Inflammatory macrophage (primary cell): ENCODE data around the gene TMEM30A.
A peak's percentile ranks its signal among the peaks of the same experiment; 100 is the strongest.

Experiments used
- DNase-seq, 2 donors: peaks; one replicate each; pipeline ENCODE4 v3.0.0-alpha.2; 2020 to 2022
- total RNA-seq, 18 experiments: gene quantifications; one replicate each; lab custom pipeline; 2026; ENCODE audit warnings: mixed read lengths in 6 of 18, inconsistent platforms in 2 of 18; lab: John Stamatoyannopoulos, UW

The TMEM30A gene
- total RNA-seq, result 214 to 555 (median 407) reads per million in 18 experiments

GRCh38 chr6:75284632-75285282 lies at the start of gene TMEM30A:
Gene TMEM30A (minus strand): TSS chr6:75284792. CDS start chr6:75284638, 154 bp downstream.
- DNase-seq, result peak; percentile 98 to 99

- no peak for DNase-seq
Observed at GRCh38 chr6:75333676-75334200, 49.1 kb upstream of the TMEM30A start.

DNA sequence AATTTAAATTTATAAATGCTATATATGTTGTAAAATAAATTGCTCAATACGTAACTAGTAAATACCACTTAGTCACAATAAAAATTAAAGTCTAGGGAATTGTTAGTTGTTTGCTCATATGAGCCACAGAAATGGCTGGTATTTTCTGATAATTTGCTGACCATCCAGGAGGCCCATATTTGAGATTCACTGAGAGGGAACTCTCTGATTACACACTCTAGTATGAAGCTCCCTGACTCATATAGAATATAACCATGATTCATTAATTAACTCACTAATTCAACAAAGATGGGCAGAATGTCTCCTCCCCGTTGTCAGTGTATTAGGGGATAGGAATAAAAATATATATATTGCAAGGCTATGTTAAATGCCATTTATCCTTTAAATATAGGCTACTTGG lies 46.6 kb upstream of the TMEM30A start:
- no peak for DNase-seq

DNA sequence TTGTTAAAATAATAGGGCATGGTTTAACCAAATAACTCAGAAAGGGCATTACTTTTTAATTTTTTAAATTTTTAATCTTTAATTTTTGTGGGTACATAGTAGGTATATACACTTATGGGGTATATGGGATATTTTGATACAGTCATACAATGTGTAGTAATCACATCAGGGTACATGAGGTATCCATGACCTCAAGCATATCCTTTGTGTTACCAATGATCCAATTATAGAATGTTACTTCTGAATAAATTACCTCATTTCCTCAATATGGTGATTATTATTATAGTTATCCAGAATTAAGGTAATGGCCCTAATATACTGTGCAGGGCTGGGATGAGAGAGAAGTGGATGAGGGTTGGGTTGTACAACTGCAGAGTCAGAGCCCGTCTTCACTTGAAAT lies 45.1 kb upstream of the TMEM30A start:
- no peak for DNase-seq

GRCh38 chr6:75327807-75328206 lies 43.2 kb upstream of the TMEM30A start:
- DNase-seq, result no peak

- no peak for DNase-seq
Observed at GRCh38 chr6:75326557-75327258, 42.1 kb upstream of the TMEM30A start.

DNA sequence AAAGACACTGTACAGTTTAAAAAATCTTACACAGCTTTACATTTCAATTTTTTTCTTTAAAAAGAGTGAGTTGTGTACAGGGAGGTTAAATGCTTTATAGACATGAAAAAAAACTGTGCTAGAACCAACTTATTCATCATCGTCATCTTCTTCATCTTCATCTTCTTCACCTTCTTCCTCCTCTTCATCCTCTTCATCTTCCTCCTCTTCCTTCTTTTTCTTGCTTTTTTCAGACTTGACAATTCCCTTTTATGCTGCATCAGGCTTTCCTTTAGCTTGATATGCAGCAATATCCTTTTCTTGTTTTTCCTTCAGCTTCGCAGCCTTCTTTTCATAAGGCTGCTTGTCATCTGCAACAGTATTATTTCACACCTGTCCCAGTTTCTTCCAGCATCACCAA lies 34.3 kb upstream of the TMEM30A start:
- DNase-seq, result no peak

GRCh38 chr6:75317503-75318206 lies 33.1 kb upstream of the TMEM30A start:
- DNase-seq, result no peak

- no peak for DNase-seq
Observed at GRCh38 chr6:75315978-75316377, 31.4 kb upstream of the TMEM30A start.

DNA sequence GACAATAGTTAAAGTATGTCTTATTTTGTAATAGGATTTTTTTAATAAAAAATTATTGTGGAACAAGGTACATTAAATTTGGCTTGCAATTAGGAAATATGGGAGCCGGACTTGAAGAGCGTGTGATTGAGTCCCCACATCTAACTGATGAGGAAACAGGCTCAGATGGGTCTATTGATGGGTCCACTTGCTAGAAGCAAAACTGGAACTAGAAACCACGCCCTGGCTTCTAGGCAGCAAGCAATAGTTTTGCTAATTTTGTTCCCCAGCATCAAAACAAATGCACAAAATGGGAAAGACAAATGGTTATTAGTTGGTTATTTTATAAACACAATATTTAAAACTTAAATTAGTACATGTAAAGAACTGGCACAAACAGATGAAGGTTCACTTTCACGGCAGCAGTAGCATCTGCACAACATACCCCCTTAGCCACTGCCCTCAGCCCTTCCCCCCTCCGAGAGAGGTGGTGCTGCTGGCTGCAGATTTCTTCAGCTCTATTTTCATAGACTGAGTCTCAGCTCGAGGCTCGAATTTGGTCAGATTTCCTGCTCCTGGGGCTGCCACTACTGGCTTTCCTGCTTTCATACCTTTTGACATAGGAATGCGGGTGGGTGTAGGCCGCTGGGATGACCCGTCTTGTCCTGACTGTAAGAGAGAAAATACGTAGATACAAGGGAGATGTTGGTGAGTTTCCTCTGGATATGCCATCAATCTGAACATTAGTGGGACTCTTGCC lies 23.8 kb upstream of the TMEM30A start:
- no peak for DNase-seq

DNA sequence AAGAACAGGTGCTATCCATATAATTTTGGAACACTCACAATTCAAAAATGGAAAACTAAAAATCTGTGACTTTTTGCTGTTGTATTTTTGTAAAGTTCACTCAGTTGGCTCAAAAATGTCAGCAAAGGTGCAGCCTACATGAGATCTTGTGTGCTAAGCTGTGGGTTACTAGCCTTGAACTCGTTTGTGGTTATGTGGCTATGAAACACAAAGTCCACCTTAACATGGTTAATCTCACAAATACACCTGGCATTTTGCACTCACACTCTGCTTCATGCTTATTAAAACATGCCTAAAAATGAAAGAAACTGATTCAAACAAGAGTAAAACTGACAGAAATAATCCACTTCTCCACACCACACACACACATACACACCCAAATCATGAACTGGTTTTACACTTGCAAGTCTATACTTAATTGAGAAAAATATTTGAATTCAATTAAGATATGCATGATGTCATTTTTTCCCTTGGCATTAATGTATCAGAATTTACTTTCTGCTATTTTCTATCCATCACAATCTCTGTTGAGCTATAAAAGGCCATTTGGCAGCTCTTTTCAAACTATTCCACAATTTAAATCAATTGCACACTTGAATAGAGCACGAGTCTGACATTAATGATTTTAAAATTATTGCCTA lies 22.9 kb upstream of the TMEM30A start:
- DNase-seq, result no peak

GRCh38 chr6:75306064-75306463 lies 21.5 kb upstream of the TMEM30A start:
- no peak for DNase-seq

GRCh38 chr6:75305573-75305972 lies 21.0 kb upstream of the TMEM30A start:
- DNase-seq, result no peak

GRCh38 chr6:75302280-75302679 lies 17.7 kb upstream of the TMEM30A start:
- DNase-seq, result no peak

- no peak for DNase-seq
Observed at GRCh38 chr6:75301537-75301936, 16.9 kb upstream of the TMEM30A start.

- DNase-seq, result no peak
Observed at GRCh38 chr6:75301088-75301487, 16.5 kb upstream of the TMEM30A start.

- DNase-seq, result peak in 1 of 2 donors; percentile 71
Observed at GRCh38 chr6:75300531-75300855, 15.9 kb upstream of the TMEM30A start.

DNA sequence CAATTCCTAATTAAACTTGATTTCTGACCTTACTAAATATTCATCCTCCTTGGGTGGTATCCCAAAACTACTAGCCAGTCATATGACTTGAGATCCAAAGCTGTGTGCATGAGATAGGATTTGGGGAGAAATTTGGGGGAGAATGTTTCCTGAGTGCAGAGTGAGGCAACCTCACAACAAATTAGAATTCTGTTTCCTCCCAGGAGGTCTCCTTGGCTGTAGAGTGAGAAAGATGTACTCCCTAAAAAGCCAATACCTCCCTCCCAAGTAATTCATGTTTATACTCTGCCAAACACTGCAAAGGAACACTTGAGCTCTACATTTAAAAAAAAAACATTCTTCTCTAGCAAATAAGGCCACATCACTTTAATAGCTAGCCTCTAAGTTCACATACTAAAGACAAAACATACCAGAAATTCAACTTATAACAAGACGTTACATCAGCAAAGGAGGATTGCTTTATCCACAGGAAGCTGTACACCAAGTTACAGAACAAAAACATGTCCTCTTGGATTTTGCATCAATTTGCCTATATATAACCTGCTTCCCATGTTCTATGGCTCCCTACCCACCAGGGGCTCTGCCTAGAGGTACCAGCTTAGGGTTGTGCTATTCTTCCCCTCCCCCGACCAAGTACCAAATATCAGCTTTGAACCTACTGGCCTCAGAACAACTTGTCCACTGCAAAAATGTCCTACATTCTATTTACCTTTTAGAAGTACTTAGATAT lies 15.4 kb upstream of the TMEM30A start:
- no peak for DNase-seq

- peak; percentile 63 to 73 for DNase-seq
Observed at GRCh38 chr6:75296811-75297779, 12.5 kb upstream of the TMEM30A start.

DNA sequence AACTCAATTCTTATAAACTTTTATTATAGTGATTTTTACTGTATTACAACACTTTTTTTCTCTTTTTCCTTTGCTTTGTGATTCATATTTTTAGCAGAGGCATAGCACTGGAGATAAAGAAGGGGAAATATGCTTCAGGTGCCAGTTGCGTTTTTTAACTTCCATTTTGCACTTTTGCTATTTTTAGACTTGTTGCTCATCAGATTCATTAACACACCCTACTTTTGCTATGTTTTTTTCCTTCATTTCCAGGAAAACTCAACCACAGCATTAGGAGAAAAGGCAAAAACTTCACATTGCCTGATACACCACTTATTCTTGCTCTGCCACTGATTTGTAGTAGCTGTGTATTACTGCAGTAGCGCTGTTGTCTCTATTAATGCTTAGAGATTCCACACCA lies 8.0 kb upstream of the TMEM30A start:
- DNase-seq, result no peak
